KMS-11 (cell line): ENCODE results near the gene POU6F2.

Experiments
- H2AFZ ChIP-seq: fragments of 200-600 bp; sonication (generic); 2 replicates; pipeline ENCODE4 v1.6.1; 2016; ENCODE audit warnings: antibody characterized with exemption, mixed run types, low read depth
- H3K27ac ChIP-seq: fragments of 200-600 bp; sonication (generic); 2 replicates; pipeline ENCODE4 v1.6.1; 2016; ENCODE audit warnings: mild to moderate bottlenecking, mixed run types
- H3K27me3 ChIP-seq: fragments of 200-600 bp; sonication (generic); 2 replicates; pipeline ENCODE4 v1.6.1; 2017; ENCODE audit warnings: mild to moderate bottlenecking, low read depth, mixed run types, moderate library complexity; ENCODE audit not compliant: insufficient read depth
- H3K36me3 ChIP-seq: fragments of 200-600 bp; sonication (generic); 2 replicates; pipeline ENCODE4 v1.6.1; 2017; ENCODE audit warnings: mild to moderate bottlenecking, mixed run types; ENCODE audit not compliant: insufficient read depth
- H3K4me1 ChIP-seq: fragments of 200-600 bp; sonication (generic); 2 replicates; pipeline ENCODE4 v1.6.1; 2016; ENCODE audit warnings: mild to moderate bottlenecking, low read depth, mixed run types; ENCODE audit not compliant: poor library complexity, severe bottlenecking
- H3K4me2 ChIP-seq: fragments of 200-600 bp; sonication (generic); 2 replicates; pipeline ENCODE4 v1.7.0; 2016; ENCODE audit warnings: mild to moderate bottlenecking, mixed run types
- H3K4me3 ChIP-seq: fragments of 200-600 bp; sonication (generic); IDR thresholded peaks from 2 replicates; pipeline ENCODE4 v1.6.1; 2017; ENCODE audit warnings: low read depth, low read length, mixed read lengths; ENCODE audit not compliant: insufficient read depth
- H3K79me2 ChIP-seq: fragments of 200-600 bp; sonication (generic); 2 replicates; pipeline ENCODE4 v1.6.1; 2016; ENCODE audit warnings: low read depth, mixed run types; ENCODE audit not compliant: insufficient read depth
- H3K9ac ChIP-seq: fragments of 200-600 bp; sonication (generic); 2 replicates; pipeline ENCODE4 v1.6.1; 2016; ENCODE audit warnings: mild to moderate bottlenecking, mixed run types
- H4K20me1 ChIP-seq: fragments of 200-600 bp; sonication (generic); 2 replicates; pipeline ENCODE4 v1.6.1; 2016; ENCODE audit warnings: mild to moderate bottlenecking, mixed run types; ENCODE audit not compliant: insufficient read depth
- CTCF ChIP-seq: fragments of 200-600 bp; sonication (generic); conservative IDR thresholded peaks from 2 replicates; pipeline ENCODE4 v1.6.1; 2017; ENCODE audit warnings: low read depth, mild to moderate bottlenecking, antibody characterized with exemption, low read length, moderate library complexity, mixed read lengths

Gene POU6F2

DNA sequence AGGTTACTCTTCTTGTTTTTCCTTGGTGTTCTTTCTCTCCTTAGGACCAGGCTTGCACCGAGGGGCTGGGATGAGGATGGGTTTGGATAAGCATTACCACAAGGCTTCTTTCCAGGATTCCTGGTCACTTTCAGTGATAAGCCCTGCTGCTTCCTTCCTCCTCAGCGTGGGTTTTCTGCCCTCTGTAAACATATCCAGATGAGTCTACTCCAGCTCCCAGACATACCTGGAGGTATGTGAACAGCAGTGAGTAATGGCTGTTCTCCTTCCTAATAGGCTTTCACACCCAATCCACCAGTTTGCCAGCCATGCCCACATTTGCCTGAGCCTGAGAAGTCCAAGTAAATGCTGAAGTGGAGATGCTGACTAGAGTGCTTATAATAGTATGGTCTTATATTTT lies 358.7 kb downstream of the POU6F2 start:
- no peaks in the 10 kb centered on the region for H4K20me1 ChIP-seq
- TF ChIP-seq CTCF: no peak
- no peaks in the 10 kb centered on the region for H3K27me3 ChIP-seq

GRCh38 chr7:39338716-39339115 lies 361.0 kb downstream of the POU6F2 start:
- no peak for TF ChIP-seq CTCF
- no peaks in the 10 kb centered on the region for H4K20me1 ChIP-seq
- no peak overlapping the region for H3K4me2 ChIP-seq
- no peak overlapping the region for H3K4me3 ChIP-seq
- no peak overlapping the region for H3K27ac ChIP-seq
- no peak overlapping the region for H3K9ac ChIP-seq
- H3K36me3 ChIP-seq: no peaks in the 10 kb centered on the region
- no peaks in the 10 kb centered on the region for H3K79me2 ChIP-seq
- H2AFZ ChIP-seq: no peak overlapping the region
- no peaks in the 10 kb centered on the region for H3K27me3 ChIP-seq
- no peaks in the 10 kb centered on the region for H3K4me1 ChIP-seq

More for the DNA sequence above, 358.7 kb downstream of the POU6F2 start:
- no peak overlapping the region for H2AFZ ChIP-seq
- H3K4me1 ChIP-seq: no peaks in the 10 kb centered on the region
- H3K79me2 ChIP-seq: no peaks in the 10 kb centered on the region
- no peak overlapping the region for H3K27ac ChIP-seq
- H3K9ac ChIP-seq: no peak overlapping the region
- no peak overlapping the region for H3K4me2 ChIP-seq
- no peaks in the 10 kb centered on the region for H3K36me3 ChIP-seq
- H3K4me3 ChIP-seq: no peak overlapping the region

DNA sequence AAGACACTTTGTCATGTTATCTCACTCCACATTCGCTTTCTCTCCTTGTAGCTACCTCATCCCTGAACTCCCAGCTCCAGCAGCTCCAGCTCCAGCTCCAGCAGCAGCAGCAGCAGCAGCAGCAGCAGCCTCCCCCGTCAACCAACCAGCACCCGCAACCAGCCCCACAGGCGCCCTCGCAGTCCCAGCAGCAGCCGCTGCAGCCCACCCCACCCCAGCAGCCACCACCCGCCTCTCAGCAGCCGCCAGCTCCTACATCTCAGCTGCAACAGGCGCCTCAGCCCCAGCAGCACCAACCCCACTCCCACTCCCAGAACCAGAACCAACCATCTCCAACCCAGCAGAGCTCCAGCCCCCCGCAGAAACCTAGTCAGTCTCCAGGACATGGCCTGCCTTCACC lies 361.9 kb downstream of the POU6F2 start:
- Histone ChIP-seq H2AFZ (no peak overlapping the region), H4K20me1 (no peaks in the 10 kb centered on the region), H3K27me3 (no peaks in the 10 kb centered on the region), H3K27ac (no peak overlapping the region), H3K4me2 (no peak overlapping the region), H3K36me3 (no peaks in the 10 kb centered on the region), H3K9ac (no peak overlapping the region), H3K79me2 (no peaks in the 10 kb centered on the region), H3K4me3 (no peak overlapping the region), H3K4me1 (no peaks in the 10 kb centered on the region)
- TF ChIP-seq CTCF: no peak

DNA sequence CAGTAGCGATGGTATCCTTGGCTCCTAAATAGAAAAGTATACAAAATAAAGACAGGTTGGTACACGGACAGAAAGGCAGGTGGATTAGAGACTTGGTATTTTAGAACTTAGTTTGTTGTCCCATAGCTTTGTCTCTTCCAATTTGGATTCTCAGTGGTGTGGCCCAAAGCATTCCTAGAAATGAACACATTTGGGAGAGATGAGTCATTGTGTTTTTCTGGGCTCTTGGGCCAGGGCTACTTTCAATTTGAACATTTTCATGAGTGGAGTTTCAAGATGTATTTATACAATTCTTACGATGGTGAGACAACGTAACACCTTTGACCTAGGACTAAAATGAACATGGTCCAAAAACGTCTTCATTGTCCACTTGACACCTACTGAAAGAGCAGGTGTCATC lies 363.4 kb downstream of the POU6F2 start:
- no peaks in the 10 kb centered on the region for H3K4me1 ChIP-seq
- no peak overlapping the region for H3K4me2 ChIP-seq
- H4K20me1 ChIP-seq: no peaks in the 10 kb centered on the region
- H2AFZ ChIP-seq: no peak overlapping the region
- no peaks in the 10 kb centered on the region for H3K36me3 ChIP-seq
- no peak for TF ChIP-seq CTCF
- H3K4me3 ChIP-seq: no peak overlapping the region
- H3K9ac ChIP-seq: no peak overlapping the region
- no peak overlapping the region for H3K27ac ChIP-seq
- H3K79me2 ChIP-seq: no peaks in the 10 kb centered on the region
- no peaks in the 10 kb centered on the region for H3K27me3 ChIP-seq

- H3K27me3 ChIP-seq: no peaks in the 10 kb centered on the region
- no peak overlapping the region for H3K4me2 ChIP-seq
- H3K27ac ChIP-seq: no peak overlapping the region
- H3K4me1 ChIP-seq: no peaks in the 10 kb centered on the region
- H3K4me3 ChIP-seq: no peak overlapping the region
- H4K20me1 ChIP-seq: no peaks in the 10 kb centered on the region
- H2AFZ ChIP-seq: no peak overlapping the region
- TF ChIP-seq CTCF: no peak
- no peaks in the 10 kb centered on the region for H3K79me2 ChIP-seq
- no peaks in the 10 kb centered on the region for H3K36me3 ChIP-seq
- no peak overlapping the region for H3K9ac ChIP-seq
Observed at GRCh38 chr7:39342763-39343162, 365.1 kb downstream of the POU6F2 start.
